ENCODE data around the gene ADSL.

- TF ChIP-seq CTCF (IDR thresholded peaks at IDR 0.05; ENCODE audit: control extremely low read depth in 1 of 3, insufficient read depth in 1 of 3, low read depth in 1 of 3, low read length in 3 of 3) (no peak), TAF1 (IDR thresholded peaks at IDR 0.05; ENCODE audit: low read depth, low read length) (no peak), E2F6 (IDR thresholded peaks at IDR 0.05) (no peak), EZH2 (IDR thresholded peaks at IDR 0.05; ENCODE audit: low read depth, low read length, severe bottlenecking) (no peak), EP300 (IDR thresholded peaks at IDR 0.05; ENCODE audit: borderline replicate concordance in 1 of 2, low read depth in 2 of 2, low read length in 2 of 2) (no peak), SIN3A (conservative IDR thresholded peaks at IDR 0.05 in 1 of 2, IDR thresholded peaks at IDR 0.05 in 1 of 2; ENCODE audit: low read depth in 1 of 2, low read length in 2 of 2) (no peak), POLR2A (IDR thresholded peaks at IDR 0.05; ENCODE audit: control extremely low read depth in 1 of 2, low read depth in 2 of 2, low read length in 2 of 2) (no peak), TEAD4 (IDR thresholded peaks at IDR 0.05; ENCODE audit: low read depth, low read length) (no peak), BCL11A (IDR thresholded peaks at IDR 0.05; ENCODE audit: low read depth in 2 of 2, low read length in 2 of 2) (no peak), SUZ12 (IDR thresholded peaks at IDR 0.05; ENCODE audit: low read length) (no peak), ZNF274 (IDR thresholded peaks at IDR 0.05; ENCODE audit: borderline replicate concordance, extremely low read depth, low read length) (no peak), CBX8 (IDR thresholded peaks at IDR 0.05; ENCODE audit: borderline replicate concordance, low read depth, low read length) (no peak), RBBP5 (IDR thresholded peaks at IDR 0.05; ENCODE audit: borderline replicate concordance, low read depth, low read length) (no peak), TCF12 (IDR thresholded peaks at IDR 0.05; ENCODE audit: low read depth, low read length) (no peak)
These were observed 60.0 kb downstream of the ADSL start for GRCh38 chr22:40406063-40406890.

Measured in H1 (cell line).